Mesothelial cell of epicardium (in vitro differentiated cells): ENCODE measurements around the gene UST. TPM values are rescaled to one million over a fixed set of nuclear protein-coding genes. Genes with fewer than 3 reads are reported as not detected.

Experiments
- DNase-seq, 2 experiments: peaks; one replicate each; pipeline ENCODE4 v3.0.0; 2021; ENCODE audit warnings: low spot score in 2 of 2; ENCODE audit not compliant: unreplicated experiment in 2 of 2
- H3K27ac Mint-ChIP-seq: 2 replicates; pipeline ENCODE4 v1.8.0; 2021; ENCODE audit warnings: mixed read lengths
- H3K27me3 Mint-ChIP-seq: 2 replicates; pipeline ENCODE4 v1.8.0; 2021; ENCODE audit warnings: low read depth, mixed read lengths
- H3K36me3 Mint-ChIP-seq: 2 replicates; pipeline ENCODE4 v1.8.0; 2021; ENCODE audit warnings: mixed read lengths
- H3K4me1 Mint-ChIP-seq: 2 replicates; pipeline ENCODE4 v1.8.0; 2021; ENCODE audit warnings: mixed read lengths
- H3K4me3 Mint-ChIP-seq: 2 replicates; pipeline ENCODE4 v1.8.0; 2021; ENCODE audit warnings: mild to moderate bottlenecking, moderate library complexity, mixed read lengths
- H3K9me3 Mint-ChIP-seq: 2 replicates; pipeline ENCODE4 v1.8.0; 2021; ENCODE audit warnings: mixed read lengths
- total RNA-seq: library from RNA; stranded (reverse); gene quantifications from 3 replicates; pipeline ENCODE4 v1.2.1, GENCODE V29; 2021
- TF ChIP-seq, protein P1 (sequence below): fragments of 200-600 bp; sonication (generic); IDR thresholded peaks from one replicate; pipeline ENCODE4 v1.5.0; 2021; ENCODE audit warnings: antibody characterized with exemption; ENCODE audit not compliant: unreplicated experiment

UST gene
- total RNA-seq, 1 donor from 2014 or later = 6.6 TPM

DNA sequence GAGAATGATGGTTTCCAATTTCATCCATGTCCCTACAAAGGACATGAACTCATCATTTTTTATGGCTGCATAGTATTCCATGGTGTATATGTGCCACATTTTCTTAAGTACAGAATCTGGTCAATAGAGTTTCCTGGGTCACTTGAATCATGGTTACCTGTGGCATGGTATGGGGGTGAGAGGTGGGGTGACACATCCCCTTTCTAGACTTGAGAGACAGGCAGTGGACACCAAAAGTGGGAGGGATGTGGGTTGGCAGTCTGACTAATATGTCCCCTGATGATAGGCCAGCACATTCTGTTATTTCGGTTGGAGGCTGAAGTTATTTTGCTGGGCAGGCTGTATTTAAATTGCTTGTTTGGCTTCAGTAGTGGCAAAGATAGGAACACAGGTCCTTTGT is 78.1 kb downstream of the UST start:
- Mint-ChIP-seq H3K4me3 (no peak overlapping the region), H3K36me3 (no peaks in the 10 kb centered on the region), H3K27me3 (no peaks in the 10 kb centered on the region), H3K4me1 (peaks cover 12% of the 10 kb centered on the region), H3K27ac (no peak overlapping the region), H3K9me3 (peaks cover 2% of the 10 kb centered on the region)
- no peak for DNase-seq
- TF ChIP-seq, protein P1, sequence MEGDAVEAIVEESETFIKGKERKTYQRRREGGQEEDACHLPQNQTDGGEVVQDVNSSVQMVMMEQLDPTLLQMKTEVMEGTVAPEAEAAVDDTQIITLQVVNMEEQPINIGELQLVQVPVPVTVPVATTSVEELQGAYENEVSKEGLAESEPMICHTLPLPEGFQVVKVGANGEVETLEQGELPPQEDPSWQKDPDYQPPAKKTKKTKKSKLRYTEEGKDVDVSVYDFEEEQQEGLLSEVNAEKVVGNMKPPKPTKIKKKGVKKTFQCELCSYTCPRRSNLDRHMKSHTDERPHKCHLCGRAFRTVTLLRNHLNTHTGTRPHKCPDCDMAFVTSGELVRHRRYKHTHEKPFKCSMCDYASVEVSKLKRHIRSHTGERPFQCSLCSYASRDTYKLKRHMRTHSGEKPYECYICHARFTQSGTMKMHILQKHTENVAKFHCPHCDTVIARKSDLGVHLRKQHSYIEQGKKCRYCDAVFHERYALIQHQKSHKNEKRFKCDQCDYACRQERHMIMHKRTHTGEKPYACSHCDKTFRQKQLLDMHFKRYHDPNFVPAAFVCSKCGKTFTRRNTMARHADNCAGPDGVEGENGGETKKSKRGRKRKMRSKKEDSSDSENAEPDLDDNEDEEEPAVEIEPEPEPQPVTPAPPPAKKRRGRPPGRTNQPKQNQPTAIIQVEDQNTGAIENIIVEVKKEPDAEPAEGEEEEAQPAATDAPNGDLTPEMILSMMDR = no peak

- no peak for DNase-seq
- TF ChIP-seq, protein P1 = no peak
- Mint-ChIP-seq H3K4me1 (peaks cover 12% of the 10 kb centered on the region), H3K27ac (no peak overlapping the region), H3K9me3 (peaks cover 2% of the 10 kb centered on the region), H3K27me3 (no peaks in the 10 kb centered on the region), H3K36me3 (no peaks in the 10 kb centered on the region), H3K4me3 (no peak overlapping the region)
Observed at GRCh38 chr6:148825492-148825891, 78.7 kb downstream of the UST start.

DNA sequence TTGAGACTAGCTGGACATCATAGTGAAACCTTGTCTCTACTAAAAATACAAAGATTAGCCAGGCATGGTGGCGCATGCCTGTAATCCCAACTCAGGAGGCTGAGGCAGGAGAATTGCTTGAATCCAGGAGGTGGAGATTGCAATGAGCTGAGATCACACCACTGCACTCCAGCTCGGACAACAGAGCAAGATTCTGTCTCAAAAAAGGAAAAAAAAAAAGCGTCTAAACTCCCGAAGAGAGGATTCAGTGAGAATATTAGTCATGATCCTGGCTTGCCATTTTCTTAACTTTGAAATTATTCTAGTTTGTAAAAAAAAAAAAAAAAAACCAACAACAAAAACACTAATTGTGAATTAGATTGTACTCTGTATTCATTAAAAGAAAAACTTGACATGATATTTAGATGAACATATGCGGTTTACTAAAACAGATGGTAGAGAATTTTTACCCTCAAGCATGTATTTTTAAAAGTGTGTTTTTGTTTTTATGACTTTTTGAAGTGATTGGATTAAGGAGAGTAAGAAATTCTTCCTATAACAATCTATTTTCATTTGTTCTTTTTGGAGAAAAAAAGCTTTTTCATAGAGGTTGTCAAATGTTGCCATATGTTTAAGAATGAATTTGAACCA is 80.7 kb downstream of the UST start:
- H3K4me1 Mint-ChIP-seq = peaks cover 12% of the 10 kb centered on the region
- H3K4me3 Mint-ChIP-seq = no peak overlapping the region
- TF ChIP-seq, protein P1 = no peak
- H3K27ac Mint-ChIP-seq = no peak overlapping the region
- H3K36me3 Mint-ChIP-seq = no peaks in the 10 kb centered on the region
- H3K27me3 Mint-ChIP-seq = no peaks in the 10 kb centered on the region
- H3K9me3 Mint-ChIP-seq = peaks cover 2% of the 10 kb centered on the region
- no peak for DNase-seq

DNA sequence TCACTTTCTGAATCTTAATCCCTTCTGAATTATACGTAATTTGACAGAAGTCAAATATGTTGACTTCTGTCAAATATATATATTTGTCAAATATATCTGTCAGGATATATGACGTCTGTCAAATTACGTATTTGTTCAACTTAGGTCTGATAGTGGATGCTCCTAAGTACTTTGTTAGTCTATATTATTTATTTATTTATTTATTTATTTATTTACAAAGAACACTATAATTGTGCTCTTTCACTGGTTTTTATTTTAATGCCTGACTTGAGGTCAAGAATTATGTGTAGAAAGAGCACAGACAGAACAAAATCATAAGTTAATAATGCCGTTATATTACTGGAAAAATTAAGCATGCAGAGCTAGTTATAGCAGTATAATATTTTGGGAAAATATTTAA is 81.2 kb downstream of the UST start:
- TF ChIP-seq, protein P1 = no peak
- Mint-ChIP-seq H3K9me3 (peaks cover 2% of the 10 kb centered on the region), H3K36me3 (no peaks in the 10 kb centered on the region), H3K4me1 (peaks cover 9% of the 10 kb centered on the region), H3K27me3 (no peaks in the 10 kb centered on the region), H3K4me3 (no peak overlapping the region), H3K27ac (no peak overlapping the region)
- no peak for DNase-seq

GRCh38 chr6:148829415-148830101 is 82.7 kb downstream of the UST start:
- DNase-seq = no peak
- Mint-ChIP-seq H3K9me3 (no peaks in the 10 kb centered on the region), H3K36me3 (no peaks in the 10 kb centered on the region), H3K4me3 (no peak overlapping the region), H3K27ac (no peak overlapping the region), H3K4me1 (peaks cover 8% of the 10 kb centered on the region), H3K27me3 (no peaks in the 10 kb centered on the region)
- TF ChIP-seq, protein P1 = no peak
